HG02870 (cell line): Measurements from ENCODE around the gene EHMT2.
A peak's percentile ranks its signal among the peaks of the same experiment; 100 is the strongest.
"Not testable (repeated sequence)": the region's sequence is repeated elsewhere in the genome, so short reads cannot be mapped to it uniquely, and the experiment has no call there.

Experiments
- ATAC-seq: cut with Tn5 transposase; IDR thresholded peaks from one replicate; pipeline ENCODE4 v1.9.1; 2021; ENCODE audit warnings: mild to moderate bottlenecking, moderate library complexity; ENCODE audit not compliant: unreplicated experiment

EHMT2 gene

GRCh38 chr6:31915756-31916155 lies 18.3 kb upstream of the EHMT2 start:
- ATAC-seq = no peak

GRCh38 chr6:31915351-31915750 lies 17.9 kb upstream of the EHMT2 start:
- no peak for ATAC-seq

- ATAC-seq = no peak
Measured at GRCh38 chr6:31911826-31912585, 14.5 kb upstream of the EHMT2 start.

- ATAC-seq = not testable (repeated sequence)
Measured at GRCh38 chr6:31909298-31909697, 11.8 kb upstream of the EHMT2 start.

- peak; percentile 81 for ATAC-seq
Measured at GRCh38 chr6:31908791-31909190, 11.3 kb upstream of the EHMT2 start.

- not testable (repeated sequence) for ATAC-seq
Measured at GRCh38 chr6:31908255-31908654, 10.8 kb upstream of the EHMT2 start.

- ATAC-seq = no peak
Measured at GRCh38 chr6:31907158-31907813, 9.8 kb upstream of the EHMT2 start.

GRCh38 chr6:31906727-31907126 lies 9.2 kb upstream of the EHMT2 start:
- ATAC-seq = not testable (repeated sequence)

- no peak for ATAC-seq
Measured at GRCh38 chr6:31906122-31906521, 8.6 kb upstream of the EHMT2 start.

GRCh38 chr6:31905041-31905440 lies 7.5 kb upstream of the EHMT2 start:
- no peak for ATAC-seq

GRCh38 chr6:31903957-31904356 lies 6.5 kb upstream of the EHMT2 start:
- ATAC-seq = no peak

- ATAC-seq = peak; percentile 51
Measured at GRCh38 chr6:31901953-31902643, 4.6 kb upstream of the EHMT2 start, which contains the start of gene ZBTB12. Gene ZBTB12 (minus strand): TSS chr6:31902086. CDS start chr6:31901305, 781 bp downstream.

- no peak for ATAC-seq
Measured at GRCh38 chr6:31901415-31901952, 4.0 kb upstream of the EHMT2 start.

- no peak for ATAC-seq
Measured at GRCh38 chr6:31900917-31901414, 3.5 kb upstream of the EHMT2 start.

- no peak for ATAC-seq
Measured at GRCh38 chr6:31899882-31900722, 2.6 kb upstream of the EHMT2 start.

- ATAC-seq = no peak
Measured at GRCh38 chr6:31899215-31899614, 1.7 kb upstream of the EHMT2 start.

GRCh38 chr6:31898383-31899011 lies 999 bp upstream of the EHMT2 start:
- no peak for ATAC-seq

GRCh38 chr6:31896856-31897611 lies 464 bp downstream of the EHMT2 start:
- no peak for ATAC-seq

GRCh38 chr6:31896493-31896855 lies 1.0 kb downstream of the EHMT2 start:
- ATAC-seq = no peak
